Ovary (tissue), 3 donors: Measurements from ENCODE around the gene PITPNC1.

Experiments
- EP300 ChIP-seq: sonication (generic); formaldehyde crosslinking; IDR thresholded peaks from one replicate; pipeline ENCODE4 v1.6.1; 2017; ENCODE audit warnings: antibody characterized with exemption
- POLR2A ChIP-seq: fragments of 450-650 bp; IDR thresholded peaks from one replicate; pipeline ENCODE4 v1.6.1; 2017; ENCODE audit warnings: antibody characterized with exemption, mild to moderate bottlenecking, moderate library complexity
- TF ChIP-seq, protein P1 (sequence below), 3 donors: fragments of 450-650 bp in 2 of 3; fragments of 200-600 bp in 1 of 3; IDR thresholded peaks; one replicate each; pipeline versions ENCODE4 v1.5.1 to v1.8.0; 2016 to 2022; ENCODE audit warnings: antibody characterized with exemption in 3 of 3, mild to moderate bottlenecking in 1 of 3
- donor health status: DM: no; HTN: no; CAD: no.

DNA sequence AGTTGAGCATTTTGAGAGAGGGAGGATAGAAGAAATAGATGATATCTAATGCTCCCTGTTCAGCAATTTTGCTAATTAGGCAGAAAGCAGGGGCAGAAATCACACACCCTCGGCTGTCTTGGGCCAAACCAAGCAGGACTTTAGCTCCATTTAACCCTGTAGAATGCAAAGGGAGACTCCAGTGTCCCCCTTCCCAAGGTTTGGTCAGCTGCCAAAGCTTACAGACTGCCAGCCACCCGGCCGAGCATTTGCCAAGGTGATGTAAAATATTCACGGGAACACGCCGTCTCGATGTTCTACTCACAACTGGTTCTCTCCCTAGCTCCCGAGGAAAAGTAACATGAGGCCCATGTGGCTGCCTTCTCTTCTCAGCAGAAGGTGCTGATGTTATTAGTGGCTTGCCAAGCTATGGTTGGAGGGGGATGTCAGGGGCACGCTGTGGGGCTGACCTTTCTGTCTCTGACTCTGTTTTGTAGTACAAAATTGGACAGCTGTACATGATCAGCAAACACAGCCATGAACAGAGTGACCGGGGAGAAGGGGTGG, 155.3 kb downstream of the PITPNC1 start:
- no peak for TF ChIP-seq POLR2A
- TF ChIP-seq, protein P1, sequence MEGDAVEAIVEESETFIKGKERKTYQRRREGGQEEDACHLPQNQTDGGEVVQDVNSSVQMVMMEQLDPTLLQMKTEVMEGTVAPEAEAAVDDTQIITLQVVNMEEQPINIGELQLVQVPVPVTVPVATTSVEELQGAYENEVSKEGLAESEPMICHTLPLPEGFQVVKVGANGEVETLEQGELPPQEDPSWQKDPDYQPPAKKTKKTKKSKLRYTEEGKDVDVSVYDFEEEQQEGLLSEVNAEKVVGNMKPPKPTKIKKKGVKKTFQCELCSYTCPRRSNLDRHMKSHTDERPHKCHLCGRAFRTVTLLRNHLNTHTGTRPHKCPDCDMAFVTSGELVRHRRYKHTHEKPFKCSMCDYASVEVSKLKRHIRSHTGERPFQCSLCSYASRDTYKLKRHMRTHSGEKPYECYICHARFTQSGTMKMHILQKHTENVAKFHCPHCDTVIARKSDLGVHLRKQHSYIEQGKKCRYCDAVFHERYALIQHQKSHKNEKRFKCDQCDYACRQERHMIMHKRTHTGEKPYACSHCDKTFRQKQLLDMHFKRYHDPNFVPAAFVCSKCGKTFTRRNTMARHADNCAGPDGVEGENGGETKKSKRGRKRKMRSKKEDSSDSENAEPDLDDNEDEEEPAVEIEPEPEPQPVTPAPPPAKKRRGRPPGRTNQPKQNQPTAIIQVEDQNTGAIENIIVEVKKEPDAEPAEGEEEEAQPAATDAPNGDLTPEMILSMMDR (IDR thresholded peaks at IDR 0.05): no peak
- TF ChIP-seq EP300: no peak
